Ramos (cell line): ENCODE data around the gene VAMP1.

Source experiments
- in situ Hi-C: fragments of 300-500 bp; cut with MboI; formaldehyde crosslinking; loops from one replicate; pipeline ENCODE4 v1.14.3; 2022; ENCODE audit warnings: low sequenced_read_pairs; ENCODE audit not compliant: unreplicated experiment

VAMP1 gene

DNA sequence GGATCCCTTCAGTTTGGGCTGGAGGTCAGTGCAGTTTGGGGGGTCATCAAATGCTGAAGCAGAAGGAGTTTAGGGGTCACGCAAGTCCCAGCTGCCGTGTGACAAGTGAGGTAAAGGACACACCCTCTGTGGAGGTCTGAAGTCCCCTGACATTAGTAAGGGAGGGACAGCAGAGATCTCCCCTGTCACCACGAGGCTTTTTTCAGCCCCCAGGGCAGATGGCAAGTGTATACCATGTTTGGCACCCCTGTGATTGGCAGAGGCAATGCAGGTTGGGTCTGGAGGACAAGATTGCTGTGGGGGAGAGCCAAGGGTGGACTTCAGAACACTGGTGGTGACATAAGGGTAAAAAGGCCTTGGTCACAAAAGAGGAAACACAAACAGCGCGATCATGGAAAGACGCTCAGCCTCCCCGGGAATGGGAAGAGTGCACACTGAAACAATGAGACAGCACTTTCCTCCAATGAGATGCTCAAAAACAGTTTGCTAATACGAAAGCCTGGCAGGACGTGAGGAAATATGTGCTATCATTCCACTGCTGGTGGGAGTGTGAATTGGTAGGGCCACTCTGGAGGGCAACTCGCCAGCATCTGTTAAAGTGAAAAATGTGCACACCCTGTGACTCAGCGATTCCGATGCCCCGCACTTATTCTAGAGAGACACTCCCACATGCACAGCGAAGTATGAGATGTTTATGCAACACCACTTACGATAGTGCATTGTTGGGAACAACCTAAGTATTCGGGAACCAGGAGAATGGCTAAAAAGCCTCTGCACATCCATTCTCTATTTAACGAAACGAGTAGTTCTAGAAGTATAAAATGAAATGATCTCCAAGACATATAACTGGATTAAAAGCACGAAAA, 40.1 kb downstream of the VAMP1 start:
- in situ Hi-C loops = no loop called here

GRCh38 chr12:6428326-6428725, 42.2 kb downstream of the VAMP1 start:
- in situ Hi-C loops = loop anchor here (5.0 kb wide), 1 partner anchor 34 kb away; no protein-coding TSS in a partner anchor

- in situ Hi-C loops = loop anchor here (5.0 kb wide), 1 partner anchor 35 kb away; no protein-coding TSS in a partner anchor
These were observed 42.7 kb downstream of the VAMP1 start for GRCh38 chr12:6427796-6428195.

- in situ Hi-C loops = loop anchor here (5.0 kb wide), 1 partner anchor 35 kb away; no protein-coding TSS in a partner anchor
These were observed 43.4 kb downstream of the VAMP1 start for GRCh38 chr12:6426882-6427671.

- in situ Hi-C loops = loop anchor here (5.0 kb wide), 1 partner anchor 36 kb away; no protein-coding TSS in a partner anchor
These were observed 44.6 kb downstream of the VAMP1 start for GRCh38 chr12:6425590-6426531.

GRCh38 chr12:6424866-6425265, 45.6 kb downstream of the VAMP1 start:
- in situ Hi-C loops = loop anchor here (5.0 kb wide), 2 partner anchors 37 to 122 kb away; no protein-coding TSS in a partner anchor

DNA sequence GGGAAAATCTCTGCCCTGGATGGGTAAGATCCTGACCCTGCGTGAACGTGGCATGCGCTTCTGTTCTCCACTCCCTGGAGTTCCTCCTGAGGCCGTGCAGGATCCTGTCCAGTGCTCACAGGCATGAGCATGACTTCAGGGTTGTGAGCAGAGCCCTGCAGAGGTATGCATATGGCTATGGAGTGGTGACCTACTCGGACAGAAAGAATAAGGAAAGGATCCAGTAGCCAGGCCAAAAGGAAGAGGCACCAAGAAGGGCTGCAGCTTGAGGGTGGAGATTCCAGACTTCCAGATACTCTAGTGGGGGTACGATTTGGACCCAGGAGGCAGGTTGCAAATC, 46.5 kb downstream of the VAMP1 start:
- in situ Hi-C loops = loop anchor here (5.0 kb wide), 1 partner anchor 123 kb away; no protein-coding TSS in a partner anchor

DNA sequence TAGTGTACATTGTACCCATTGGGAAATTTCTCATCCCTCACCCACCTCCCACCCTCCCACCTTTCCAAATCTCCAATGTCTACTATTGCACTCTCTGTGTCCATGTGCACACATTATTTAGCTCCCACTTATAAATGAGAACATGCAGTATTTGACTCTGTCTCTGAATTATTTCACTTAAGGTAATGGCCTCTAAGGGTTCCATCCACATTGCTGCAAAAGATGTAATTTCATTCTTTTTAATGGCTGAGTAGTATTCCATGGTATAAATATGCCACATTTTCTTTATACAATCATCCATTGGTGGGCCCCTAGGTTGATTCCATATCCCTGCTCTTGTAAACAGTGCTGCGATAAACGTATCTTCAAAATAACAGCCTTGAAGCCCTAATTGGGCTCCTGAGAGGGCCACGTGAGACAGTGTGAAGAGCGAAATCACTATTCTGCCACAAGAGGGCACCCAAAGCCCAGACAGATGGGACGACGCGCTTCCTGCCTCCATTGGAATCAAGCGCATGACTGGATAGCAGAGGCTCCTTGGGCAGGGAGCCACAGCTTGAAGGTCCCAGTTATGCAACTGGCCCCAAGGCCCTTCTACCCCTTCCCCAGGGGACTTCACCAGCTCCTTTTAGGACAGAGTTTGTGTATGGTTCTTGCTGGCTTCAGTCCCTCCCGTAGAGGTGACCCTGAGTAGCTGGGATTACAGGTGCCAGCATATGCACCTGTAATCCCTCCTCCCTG, 47.0 kb downstream of the VAMP1 start:
- in situ Hi-C loops = loop anchor here (5.0 kb wide), 1 partner anchor 124 kb away; no protein-coding TSS in a partner anchor

- in situ Hi-C loops = loop anchor here (5.0 kb wide), 1 partner anchor 127 kb away; no protein-coding TSS in a partner anchor
These were observed 50.1 kb downstream of the VAMP1 start for GRCh38 chr12:6420364-6420763.

- in situ Hi-C loops = loop anchor here (5.0 kb wide), 1 partner anchor 86 kb away; no protein-coding TSS in a partner anchor
These were observed 51.7 kb downstream of the VAMP1 start for GRCh38 chr12:6418796-6419195.

- in situ Hi-C loops = loop anchor here (5.0 kb wide), 1 partner anchor 84 kb away; no protein-coding TSS in a partner anchor
These were observed 53.9 kb downstream of the VAMP1 start for GRCh38 chr12:6416596-6416995.
